GDM1 (cell line): ENCODE data around the gene STK32C.
"Not testable (repeated sequence)": the region's sequence is repeated elsewhere in the genome, so short reads cannot be mapped to it uniquely, and the experiment has no call there.

ENCODE experiments used
- DNase-seq: peaks from one replicate; lab custom pipeline; 2025; lab: John Stamatoyannopoulos, UW

STK32C gene

GRCh38 chr10:132317477-132317876 is 9.7 kb upstream of the STK32C start:
- not testable (repeated sequence) for DNase-seq

- DNase-seq = no peak
Observed at GRCh38 chr10:132316133-132316532, 8.4 kb upstream of the STK32C start.

GRCh38 chr10:132314881-132315280 is 7.1 kb upstream of the STK32C start:
- DNase-seq = not testable (repeated sequence)

GRCh38 chr10:132314336-132314735 is 6.6 kb upstream of the STK32C start:
- DNase-seq = no peak

GRCh38 chr10:132313865-132314264 is 6.1 kb upstream of the STK32C start:
- DNase-seq = no peak

- no peak for DNase-seq
Observed at GRCh38 chr10:132313305-132313704, 5.6 kb upstream of the STK32C start.

GRCh38 chr10:132311338-132311939 is 3.7 kb upstream of the STK32C start:
- no peak for DNase-seq

- DNase-seq = no peak
Observed at GRCh38 chr10:132310701-132311337, 3.1 kb upstream of the STK32C start.

- no peak for DNase-seq
Observed at GRCh38 chr10:132309879-132310591, 2.3 kb upstream of the STK32C start.

- no peak for DNase-seq
Observed at GRCh38 chr10:132309471-132309865, 1.7 kb upstream of the STK32C start.

GRCh38 chr10:132308587-132309470 is 1.1 kb upstream of the STK32C start:
- no peak for DNase-seq

GRCh38 chr10:132306864-132307751 is 642 bp downstream of the STK32C start:
- no peak for DNase-seq

- DNase-seq = no peak
Observed at GRCh38 chr10:132306343-132306685, 1.4 kb downstream of the STK32C start.

- DNase-seq = no peak
Observed at GRCh38 chr10:132305654-132306342, 2.0 kb downstream of the STK32C start.

GRCh38 chr10:132304756-132305509 is 2.8 kb downstream of the STK32C start:
- DNase-seq = no peak

GRCh38 chr10:132303361-132304115 is 4.2 kb downstream of the STK32C start:
- no peak for DNase-seq

- no peak for DNase-seq
Observed at GRCh38 chr10:132302421-132303310, 5.1 kb downstream of the STK32C start.
